Skin epidermis (tissue), 12 donors: ENCODE data around the gene OTOF.
"Not testable (repeated sequence)": the region's sequence is repeated elsewhere in the genome, so short reads cannot be mapped to it uniquely, and the experiment has no call there.

Source experiments
- H3K27ac ChIP-seq, 21 experiments: fragments of 200-600 bp; sonication (generic) in 11 of 21; one replicate each; pipeline ENCODE4 v1.5.0; 2020; ENCODE audit warnings: mild to moderate bottlenecking in 3 of 21, inconsistent platforms in 2 of 21, moderate library complexity in 2 of 21
- H3K4me3 ChIP-seq, 7 experiments: fragments of 200-600 bp; sonication (generic) in 2 of 7; one replicate each; pipeline ENCODE4 v1.5.0; 2020; ENCODE audit warnings: inconsistent platforms in 2 of 7, mild to moderate bottlenecking in 2 of 7, moderate library complexity in 1 of 7

Gene OTOF

DNA sequence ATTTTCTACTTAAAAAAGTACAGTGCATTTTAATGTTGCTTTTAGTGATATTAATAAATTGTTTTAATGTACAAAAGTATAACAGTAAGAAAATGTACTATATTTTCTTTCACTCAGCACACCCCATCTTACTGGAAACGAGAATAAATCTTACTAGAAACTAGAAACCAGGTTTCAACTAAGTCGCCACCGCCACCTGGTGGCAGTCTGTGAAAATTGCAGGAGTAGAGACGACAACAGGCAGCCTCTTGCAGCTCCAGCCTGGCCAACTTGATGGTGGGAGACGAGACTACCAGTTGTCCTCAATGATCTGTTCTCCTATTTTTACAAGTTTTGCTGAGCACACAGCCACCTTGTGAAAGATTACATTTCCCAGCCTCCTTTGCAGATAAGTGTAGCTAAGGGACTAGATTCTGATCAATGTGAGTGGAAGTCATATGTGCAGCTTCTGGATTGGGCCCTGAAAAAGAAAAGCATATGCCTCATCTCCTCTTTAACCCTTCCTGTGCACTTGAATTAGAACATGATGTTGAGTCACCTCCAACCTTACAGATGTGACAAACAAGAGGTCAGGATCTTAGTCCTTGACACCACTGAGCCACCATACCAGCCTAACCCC is 8.7 kb downstream of the OTOF start:
- no peak overlapping the region for H3K4me3 ChIP-seq
- H3K27ac ChIP-seq = no peak overlapping the region

DNA sequence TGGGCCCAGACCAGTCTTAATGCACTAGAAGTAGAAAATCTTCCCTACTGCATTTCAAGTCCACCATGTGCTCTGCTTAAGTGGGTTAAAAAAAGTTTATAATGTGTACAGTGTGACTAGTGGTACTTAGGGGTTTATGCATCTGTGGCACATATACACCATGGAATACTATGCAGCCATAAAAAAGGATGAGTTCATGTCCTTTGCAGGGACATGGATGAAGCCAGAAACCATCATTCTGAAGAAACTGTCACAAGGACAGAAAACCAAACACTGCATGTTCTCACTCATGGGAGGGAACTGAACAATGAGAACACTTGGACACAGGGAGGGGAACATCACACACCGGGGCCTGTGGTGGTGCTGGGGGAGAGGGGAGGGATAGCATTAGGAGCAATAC is 9.4 kb downstream of the OTOF start:
- not testable (repeated sequence) for H3K27ac ChIP-seq, H3K4me3 ChIP-seq

DNA sequence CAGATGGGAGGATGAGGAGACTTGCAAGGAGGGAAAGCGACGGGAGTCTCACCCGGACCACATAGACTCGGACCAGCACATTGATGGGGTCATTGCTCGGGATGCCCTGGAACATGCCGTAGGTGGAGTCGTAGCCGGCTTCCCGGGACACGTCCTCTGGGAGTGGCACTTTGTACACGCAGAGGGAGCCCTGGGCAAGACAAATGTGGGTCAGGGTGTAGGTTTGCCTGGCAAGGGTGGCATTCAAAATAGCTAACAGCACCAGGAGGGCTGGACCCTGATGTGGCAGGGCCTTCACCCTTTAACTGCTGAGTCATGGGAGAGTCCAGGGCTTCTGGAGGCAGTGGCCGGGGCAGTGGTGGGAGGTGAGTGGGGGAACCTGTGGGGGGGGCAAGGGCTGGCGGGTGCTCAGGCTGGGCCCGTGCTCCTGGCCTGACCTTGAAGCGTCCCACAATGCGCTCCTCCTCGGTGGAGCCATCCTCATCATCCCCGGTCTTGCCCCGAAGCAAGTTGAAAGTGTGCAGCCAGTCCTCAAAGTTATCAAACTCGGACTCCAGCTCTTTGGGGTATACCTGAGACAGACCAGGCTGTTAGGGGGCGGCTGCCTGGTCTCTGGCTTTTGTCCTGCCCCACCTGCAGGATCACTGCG is 11.1 kb downstream of the OTOF start:
- no peak overlapping the region for H3K27ac ChIP-seq
- no peak overlapping the region for H3K4me3 ChIP-seq

DNA sequence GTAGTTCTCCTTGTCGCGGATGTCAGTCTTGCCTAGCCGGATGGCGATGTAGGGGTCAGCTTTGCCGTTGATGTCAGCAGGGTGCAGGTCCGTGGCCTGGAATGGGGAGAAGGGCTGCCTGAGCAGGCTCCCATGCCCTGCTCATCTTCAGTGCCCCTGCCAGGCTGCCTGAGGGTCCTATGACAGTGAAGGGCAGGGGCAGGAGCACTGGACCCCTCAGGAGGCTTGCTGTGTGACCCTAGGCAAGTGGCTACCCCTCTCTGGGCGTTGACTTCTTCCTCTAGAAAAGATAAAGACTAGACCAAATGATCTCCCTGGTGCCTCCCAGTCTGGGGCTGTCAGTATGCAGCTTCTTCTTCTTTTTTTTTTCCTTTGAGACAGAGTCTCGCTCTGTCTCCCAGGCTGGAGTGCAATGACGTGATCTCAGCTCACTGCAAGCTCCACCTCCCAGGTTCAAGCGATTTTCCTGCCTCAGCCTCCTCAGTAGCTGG is 11.9 kb downstream of the OTOF start:
- no peak overlapping the region for H3K4me3 ChIP-seq
- H3K27ac ChIP-seq = no peak overlapping the region

DNA sequence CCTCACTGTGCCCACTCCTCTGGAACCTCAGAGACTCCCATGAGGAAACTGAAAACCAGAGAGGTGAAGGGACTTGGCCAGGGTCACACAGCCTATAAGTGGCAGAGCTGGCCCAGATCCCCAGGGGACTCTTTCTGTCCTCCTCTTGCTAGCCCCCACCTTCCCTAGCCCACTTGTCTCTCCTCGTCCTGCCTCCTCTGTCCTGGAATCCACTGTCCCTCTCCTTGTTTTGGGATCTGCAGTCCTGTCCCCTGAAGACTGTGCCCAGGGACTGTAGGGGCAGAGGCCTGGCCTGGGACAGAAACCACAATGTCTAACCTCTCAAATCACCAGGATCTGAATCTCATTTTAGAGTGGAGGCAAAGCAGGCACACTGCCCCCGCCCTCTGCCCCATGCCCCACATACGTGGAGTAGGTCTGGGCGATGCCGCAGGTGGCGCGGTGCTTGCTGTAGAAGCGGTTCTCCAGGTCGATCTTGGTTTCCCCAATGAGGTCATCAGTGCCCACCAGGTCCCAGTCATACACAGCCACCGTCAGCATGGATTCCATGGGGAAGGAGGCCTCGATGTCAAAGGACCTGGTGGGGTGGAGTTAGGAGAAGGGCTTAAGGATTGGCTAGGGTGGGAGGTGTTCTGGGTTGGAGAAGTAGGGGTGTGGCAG is 12.5 kb downstream of the OTOF start:
- Histone ChIP-seq H3K27ac (no peak overlapping the region), H3K4me3 (no peak overlapping the region)

DNA sequence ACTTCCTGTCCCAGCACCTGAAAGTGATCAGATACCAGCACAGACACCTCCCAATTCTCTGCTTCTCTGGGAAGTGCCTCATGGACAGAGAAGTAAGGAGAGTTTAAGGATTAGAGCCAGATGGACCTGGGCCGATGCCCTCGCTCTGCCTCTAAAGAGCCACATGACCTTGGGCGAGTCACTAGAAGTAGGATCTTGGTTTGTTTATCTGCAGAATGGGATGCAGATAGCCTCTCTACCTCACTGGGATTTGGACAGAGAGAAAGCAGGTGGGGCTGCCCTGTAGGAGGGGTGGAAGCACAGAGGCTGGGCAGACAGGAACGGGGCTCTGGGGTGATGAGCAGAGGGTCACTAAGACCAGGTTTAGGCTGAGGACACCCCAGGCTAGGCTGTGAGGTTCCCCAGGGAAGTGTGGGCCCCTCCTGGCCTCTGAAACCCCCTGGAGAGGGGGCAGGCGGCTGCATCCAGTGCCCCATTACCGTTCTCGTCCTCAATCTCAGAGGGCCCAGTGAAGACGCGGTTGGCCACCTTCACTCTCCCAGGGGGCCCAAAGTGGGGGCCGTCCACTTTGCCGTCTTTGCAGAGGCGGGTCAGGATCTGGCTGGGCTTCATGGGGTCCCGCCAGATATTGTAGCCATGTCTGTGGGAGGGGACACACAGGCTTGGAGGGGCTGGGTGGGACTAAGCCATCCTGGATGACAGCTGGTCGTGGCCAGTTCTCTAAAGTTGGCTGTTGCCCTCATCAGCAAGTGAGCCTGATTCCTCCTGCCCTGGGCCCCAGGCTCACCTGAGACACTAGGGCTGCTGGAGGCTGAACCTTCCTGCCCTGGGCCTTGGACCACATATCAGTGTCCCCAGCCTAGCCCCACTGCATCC is 13.3 kb downstream of the OTOF start:
- H3K27ac ChIP-seq = no peak overlapping the region
- no peak overlapping the region for H3K4me3 ChIP-seq

DNA sequence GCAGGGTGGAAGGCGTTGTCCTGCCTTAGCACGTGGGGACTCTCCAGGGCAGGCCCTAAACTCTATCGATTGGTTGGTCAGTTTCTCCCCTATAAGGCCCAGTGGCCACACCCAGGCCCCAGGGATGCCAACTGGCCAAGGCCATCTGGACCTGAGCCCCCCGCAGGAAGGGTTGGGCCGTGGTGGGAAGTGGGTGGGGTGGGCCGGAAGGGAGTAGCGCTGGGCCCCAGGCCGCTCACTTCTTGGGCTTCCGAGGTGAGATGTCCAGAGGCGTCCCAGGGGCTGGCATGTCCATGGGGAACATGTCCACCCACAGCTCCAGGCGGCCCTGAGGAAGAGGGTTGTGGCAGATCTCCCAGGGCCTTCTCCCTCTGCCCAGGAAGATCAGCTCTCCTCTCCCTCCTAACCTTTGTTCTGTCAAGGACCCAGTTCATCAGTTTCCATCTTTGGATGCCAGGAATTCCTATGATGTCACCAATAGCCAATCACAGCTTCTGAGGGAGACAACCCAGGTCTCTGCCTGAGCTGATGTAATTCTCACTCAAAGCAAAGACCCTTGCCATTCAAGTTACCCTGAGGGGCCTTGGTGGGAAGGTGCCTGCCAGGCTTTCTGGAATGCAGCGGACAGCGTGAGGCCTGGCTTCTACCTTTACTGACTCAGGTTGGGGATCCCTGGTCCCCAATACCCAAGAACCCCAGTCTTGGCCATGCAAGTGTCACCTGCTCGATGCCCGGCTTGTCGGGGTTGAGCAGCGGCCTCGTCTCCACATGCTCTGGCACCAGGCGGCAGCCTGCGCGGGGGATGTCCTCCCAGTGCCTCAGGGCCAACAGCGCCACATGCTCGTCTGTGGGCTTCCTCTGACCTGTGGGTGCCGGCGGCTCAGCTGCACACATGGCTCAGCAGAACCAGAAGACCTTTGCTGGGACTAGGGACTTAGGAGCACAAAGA is 14.4 kb downstream of the OTOF start:
- H3K4me3 ChIP-seq = no peak overlapping the region
- no peak overlapping the region for H3K27ac ChIP-seq

DNA sequence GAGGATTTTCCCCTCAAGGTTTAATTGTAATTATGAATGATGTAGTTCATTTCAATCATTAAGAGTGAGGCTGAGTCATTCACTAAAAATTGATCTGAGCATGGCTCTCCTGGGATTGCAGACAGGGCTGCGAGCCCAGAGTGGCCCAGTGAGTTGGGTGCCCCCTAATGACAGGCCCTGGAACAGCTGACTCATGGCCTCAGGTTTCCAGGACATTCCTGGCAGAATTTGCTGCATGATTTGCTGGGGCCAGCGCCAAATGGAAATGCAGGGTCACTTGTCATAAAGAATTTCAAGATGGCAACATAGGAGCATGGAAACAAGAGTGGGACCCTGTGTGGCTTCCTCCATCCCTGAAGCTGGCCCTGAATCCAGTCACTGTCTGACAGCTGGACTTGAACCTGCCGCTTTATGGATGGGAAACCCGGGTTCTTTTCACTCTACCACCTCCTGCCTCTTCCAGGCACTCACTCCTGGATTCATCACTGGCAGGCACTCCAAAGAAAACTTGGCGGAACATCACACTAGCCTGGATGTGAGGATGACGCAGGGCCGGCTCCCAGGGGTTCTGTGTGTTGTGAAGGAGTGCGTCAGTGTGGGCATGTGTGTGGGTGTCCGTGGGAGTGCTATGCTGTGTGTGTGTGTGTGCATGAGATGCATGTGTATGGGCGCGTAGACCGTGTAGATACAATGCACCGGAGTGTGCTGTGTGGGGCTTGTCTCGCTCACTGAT is 15.2 kb downstream of the OTOF start:
- Histone ChIP-seq H3K27ac (no peak overlapping the region), H3K4me3 (no peak overlapping the region)

DNA sequence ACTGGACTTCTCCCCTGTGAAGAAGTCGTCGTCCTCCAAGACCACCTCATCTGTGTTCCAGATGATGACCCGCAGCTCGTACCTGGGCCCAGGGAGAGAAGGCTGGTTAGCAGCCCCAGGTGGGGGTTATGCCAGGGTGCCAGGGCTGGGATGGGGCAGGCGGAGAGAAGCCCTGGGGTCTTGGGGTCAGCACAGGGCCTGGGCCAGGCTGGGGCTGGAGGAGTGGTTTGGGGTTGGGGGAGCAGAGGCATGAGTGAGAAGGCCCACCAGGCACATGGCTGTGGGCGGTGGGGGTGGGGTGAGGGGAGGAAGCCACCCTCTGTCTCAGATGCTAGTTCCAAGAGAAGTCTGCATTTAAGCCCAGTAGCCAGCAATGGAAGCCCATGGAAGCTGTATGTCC is 15.8 kb downstream of the OTOF start:
- Histone ChIP-seq H3K4me3 (no peak overlapping the region), H3K27ac (no peak overlapping the region)

DNA sequence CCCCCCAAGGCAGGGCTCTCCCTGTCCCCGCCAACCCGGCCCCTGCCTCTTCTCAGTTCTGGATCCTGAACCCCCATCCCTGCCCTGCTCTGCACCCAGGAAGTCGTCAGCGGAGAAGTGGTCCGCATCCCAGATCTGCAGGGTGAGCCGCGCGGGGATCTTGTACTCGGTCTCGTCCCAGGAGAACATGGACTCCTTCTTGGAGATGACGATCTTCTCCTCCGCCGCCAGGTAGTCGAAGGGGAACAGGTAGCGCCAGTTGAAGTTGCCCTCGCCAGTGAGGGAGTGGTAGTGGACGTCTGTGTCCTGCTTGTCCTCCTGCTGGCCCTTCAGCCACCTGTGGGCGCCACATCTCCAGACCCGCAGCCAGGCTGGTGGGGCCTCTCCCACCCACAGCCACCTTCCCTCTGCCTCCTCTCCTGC is 16.3 kb downstream of the OTOF start:
- H3K4me3 ChIP-seq = no peak overlapping the region
- H3K27ac ChIP-seq = no peak overlapping the region

DNA sequence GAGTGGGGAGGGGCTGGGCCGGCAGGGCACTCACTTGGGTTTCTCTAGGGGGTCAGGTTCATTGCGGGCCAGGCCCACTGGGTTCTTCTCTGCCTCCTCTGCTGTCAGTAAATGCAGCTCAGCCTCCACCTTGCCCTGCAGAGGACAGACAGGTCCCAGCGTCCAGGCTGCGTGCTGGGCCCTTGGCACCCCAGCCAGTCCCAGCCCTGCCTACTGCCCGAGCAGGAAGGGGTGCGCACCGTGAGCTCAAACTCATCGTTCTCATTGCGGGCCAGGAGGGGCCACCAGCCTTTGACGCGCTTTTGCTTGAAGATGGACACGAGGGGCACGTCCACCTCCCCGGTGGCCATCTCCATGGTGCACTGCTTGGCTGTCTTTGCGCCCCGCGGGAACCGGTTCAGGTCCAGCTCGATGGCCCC is 17.3 kb downstream of the OTOF start:
- H3K27ac ChIP-seq = no peak overlapping the region
- no peak overlapping the region for H3K4me3 ChIP-seq

DNA sequence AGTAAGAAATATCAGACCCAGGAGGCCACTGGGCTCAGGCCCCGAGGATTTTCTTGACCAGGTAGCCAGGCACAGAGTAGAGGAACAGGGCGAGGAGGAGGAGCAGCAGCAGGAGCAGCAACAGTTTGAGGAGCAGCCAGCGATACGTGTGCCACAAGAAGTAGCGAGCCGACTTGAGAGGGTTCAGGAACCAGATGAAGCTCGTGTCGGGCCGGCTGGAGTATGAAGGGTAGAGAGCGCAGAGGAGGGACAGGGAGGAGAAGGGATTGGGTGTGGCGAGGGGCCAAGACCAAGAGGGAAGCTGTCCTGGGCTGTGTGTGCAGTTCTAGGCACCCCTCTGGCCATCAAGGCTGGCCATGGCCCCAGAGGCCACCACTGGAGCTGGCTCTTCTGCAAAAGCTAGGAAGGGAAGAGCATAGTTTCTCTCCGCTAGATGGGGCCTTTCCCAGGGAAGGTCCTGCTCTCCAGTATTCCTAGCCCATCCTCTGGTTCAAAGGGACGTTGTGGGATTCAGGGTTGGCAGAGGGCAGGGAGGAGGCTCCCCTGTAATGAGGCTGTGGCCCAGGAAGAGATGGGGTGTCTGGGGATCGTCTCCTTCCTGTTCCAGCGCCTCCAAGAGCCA is 17.8 kb downstream of the OTOF start:
- H3K27ac ChIP-seq = no peak overlapping the region
- no peak overlapping the region for H3K4me3 ChIP-seq

DNA sequence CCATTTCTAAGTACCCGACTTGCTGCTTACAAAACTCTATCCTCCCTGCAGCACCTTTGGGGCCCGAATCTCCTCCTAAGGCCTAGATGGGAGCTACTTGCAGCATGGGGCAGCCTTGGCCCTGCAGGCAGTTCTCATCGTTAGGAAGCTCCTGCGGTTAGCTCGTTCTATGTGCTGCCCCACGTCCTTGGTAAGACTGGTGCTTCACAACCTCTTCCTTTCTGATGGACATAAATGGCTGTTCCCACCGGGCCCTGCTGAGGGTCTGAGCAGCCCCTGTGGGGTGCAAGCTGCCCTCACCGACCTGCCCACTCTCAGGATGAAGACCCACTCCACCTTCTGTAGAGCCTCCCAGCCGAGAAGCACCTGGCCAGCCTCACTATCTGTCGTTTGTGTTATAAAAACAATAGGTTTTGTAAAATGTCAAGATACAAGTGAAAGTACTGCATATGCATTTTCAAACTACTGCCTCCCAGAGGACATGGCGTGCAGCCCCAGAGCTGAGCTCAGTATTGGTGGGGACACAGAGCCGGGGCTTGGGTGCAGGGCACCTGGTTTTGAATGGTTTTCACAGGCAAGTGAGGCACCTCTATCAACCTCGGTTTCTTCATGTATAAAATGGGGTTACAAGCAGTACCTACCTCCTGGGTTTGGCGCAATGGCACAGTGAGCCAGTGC is 19.4 kb downstream of the OTOF start:
- no peak overlapping the region for H3K27ac ChIP-seq

DNA sequence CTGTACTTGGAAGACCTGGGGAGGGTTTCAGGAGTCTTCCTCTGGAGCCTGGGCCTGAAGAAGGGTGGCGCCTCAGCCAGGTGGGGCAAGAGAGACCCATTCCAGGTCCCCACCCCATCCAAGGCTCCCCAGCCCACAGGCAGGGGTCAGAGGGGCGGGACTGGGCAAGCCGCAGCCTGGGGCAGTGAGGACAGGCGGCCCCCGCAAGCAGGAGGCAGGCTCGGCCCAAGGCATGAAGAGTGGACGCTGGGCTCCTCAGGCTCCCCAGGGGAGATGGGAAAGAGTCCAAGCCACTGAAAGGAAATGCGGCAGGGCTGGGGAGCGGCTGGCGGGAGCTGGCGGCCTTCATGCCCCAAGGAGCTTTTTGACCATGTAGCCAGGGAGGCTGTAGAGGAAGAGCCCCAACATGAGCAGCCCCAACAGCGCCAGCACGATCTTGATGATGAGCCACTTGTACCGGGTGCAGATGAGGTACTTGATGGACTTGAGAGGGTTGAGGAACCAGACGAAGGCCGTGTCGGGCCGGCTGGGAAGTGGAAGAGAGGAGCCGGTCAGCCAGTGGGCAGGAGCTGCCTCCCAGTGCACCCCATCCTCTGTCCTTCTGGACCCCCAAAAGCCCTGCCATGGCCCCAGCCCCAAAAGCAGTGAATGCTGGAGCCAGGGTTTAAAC is 20.1 kb downstream of the OTOF start:
- Histone ChIP-seq H3K27ac (no peak overlapping the region), H3K4me3 (no peak overlapping the region)

More for the DNA sequence above, 19.4 kb downstream of the OTOF start:
- no peak overlapping the region for H3K4me3 ChIP-seq

DNA sequence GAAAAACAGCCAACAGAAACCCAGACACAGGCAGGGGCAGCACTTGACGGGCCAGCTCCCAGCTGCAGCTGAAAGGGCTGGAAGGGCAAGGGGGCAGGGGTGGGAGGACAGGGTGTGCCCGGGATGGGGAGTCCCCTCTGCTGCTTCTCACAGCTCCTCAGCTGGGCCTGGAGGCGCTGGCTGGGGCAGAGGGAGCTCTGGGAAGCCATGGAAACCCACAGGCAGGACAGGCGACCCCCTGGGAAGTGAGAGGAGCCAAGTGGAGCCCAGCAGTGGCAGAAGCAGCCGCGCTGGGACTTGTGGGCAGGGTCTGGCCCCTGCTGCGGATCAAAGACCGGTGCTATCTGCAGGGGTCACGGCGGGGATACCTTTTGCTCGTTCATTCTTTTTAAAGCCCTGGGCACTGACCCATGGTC is 20.7 kb downstream of the OTOF start:
- Histone ChIP-seq H3K27ac (peak overlapping the region in 1 of 21 experiments; percentile 27), H3K4me3 (no peak overlapping the region)

DNA sequence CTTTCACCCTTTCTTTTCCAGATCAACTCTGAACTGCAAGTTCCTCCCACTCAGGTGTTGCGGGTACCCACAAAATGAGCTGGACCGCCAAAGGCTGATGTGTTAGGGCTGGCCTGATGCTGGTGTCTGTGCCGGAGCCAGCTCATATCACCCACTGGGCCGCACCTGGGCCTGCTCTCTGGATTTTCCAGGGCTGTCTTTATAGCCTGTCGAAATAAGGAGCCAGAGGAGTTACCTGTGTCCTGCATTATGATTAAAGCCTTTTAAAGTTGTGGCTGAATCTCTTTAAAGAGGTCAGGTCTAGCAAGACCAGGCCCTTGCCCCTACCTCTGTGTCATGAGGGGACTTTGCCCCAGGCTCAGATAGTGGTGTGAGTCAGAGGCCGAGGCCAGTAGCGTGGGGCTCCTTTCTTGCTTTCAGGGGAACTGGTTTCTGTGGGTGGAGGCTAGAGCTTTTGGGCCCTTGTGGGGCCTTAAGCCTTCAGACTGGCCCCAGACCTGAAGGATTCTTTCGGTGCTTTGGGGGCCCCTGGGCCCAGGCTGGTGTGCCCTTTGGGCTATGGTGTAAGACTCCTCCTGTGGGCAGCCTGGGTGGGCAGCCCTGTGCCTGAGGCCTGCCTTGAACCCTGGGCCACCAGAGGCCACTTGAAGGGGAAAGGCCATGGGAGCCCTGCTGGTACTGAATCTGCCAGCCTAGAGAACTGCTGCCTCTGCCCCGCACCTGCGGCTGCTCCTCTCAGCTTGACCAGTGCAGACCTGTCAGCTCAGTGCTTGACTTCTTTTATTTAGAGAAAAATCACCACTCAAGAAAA is 21.3 kb downstream of the OTOF start:
- H3K4me3 ChIP-seq = no peak overlapping the region
- peak overlapping the region in 1 of 21 experiments; percentile 27 for H3K27ac ChIP-seq
